Prostate gland (tissue), 2 donors: Measurements from ENCODE around the gene SEMA3G.

Source experiments
- CTCF ChIP-seq, 4 experiments: fragments of 200-600 bp in 2 of 4; fragments of 450-650 bp in 2 of 4; sonication (generic) in 2 of 4; IDR thresholded peaks; 1 replicate in 3 of 4; 2 replicates in 1 of 4; pipeline ENCODE4 v1.5.1; 2016 to 2019; ENCODE audit warnings: antibody characterized with exemption in 4 of 4, mild to moderate bottlenecking in 2 of 4, moderate library complexity in 2 of 4
- POLR2A ChIP-seq: fragments of 450-650 bp; IDR thresholded peaks from one replicate; pipeline ENCODE4 v1.6.1; 2016; ENCODE audit warnings: antibody characterized with exemption, mild to moderate bottlenecking

- no peak for TF ChIP-seq POLR2A
- TF ChIP-seq CTCF (IDR thresholded peaks at IDR 0.05), result no peak
These were observed 5.3 kb downstream of the SEMA3G start for GRCh38 chr3:52439426-52440248.
